Measurements from ENCODE around the gene SCART1. TPM values are rescaled to one million over a fixed set of nuclear protein-coding genes. Genes with fewer than 3 reads are reported as not detected.
"Not testable (repeated sequence)": the region's sequence is repeated elsewhere in the genome, so short reads cannot be mapped to it uniquely, and the experiment has no call there.

The SCART1 gene
- total RNA-seq, 1 donor from 2014 or later, result not detected

DNA sequence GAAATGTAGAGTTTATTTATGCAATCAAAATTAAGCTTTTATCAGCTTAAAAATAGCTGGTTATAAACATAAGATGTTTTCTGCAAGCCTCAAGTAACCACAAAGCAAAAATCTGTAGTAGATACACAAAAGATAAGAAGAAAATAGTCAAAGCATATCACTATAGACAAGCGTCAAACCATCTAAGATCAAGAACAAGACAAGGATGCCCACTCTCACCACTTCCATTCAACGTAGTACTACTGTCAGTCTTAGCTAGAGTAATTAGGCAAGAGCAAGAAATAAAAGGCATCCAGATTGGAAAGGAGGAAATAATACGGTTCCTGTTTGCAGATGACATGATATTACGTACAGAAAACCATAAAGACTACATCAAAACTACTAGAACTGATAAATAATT is 56.0 kb downstream of the SCART1 start:
- TF ChIP-seq, protein P1, sequence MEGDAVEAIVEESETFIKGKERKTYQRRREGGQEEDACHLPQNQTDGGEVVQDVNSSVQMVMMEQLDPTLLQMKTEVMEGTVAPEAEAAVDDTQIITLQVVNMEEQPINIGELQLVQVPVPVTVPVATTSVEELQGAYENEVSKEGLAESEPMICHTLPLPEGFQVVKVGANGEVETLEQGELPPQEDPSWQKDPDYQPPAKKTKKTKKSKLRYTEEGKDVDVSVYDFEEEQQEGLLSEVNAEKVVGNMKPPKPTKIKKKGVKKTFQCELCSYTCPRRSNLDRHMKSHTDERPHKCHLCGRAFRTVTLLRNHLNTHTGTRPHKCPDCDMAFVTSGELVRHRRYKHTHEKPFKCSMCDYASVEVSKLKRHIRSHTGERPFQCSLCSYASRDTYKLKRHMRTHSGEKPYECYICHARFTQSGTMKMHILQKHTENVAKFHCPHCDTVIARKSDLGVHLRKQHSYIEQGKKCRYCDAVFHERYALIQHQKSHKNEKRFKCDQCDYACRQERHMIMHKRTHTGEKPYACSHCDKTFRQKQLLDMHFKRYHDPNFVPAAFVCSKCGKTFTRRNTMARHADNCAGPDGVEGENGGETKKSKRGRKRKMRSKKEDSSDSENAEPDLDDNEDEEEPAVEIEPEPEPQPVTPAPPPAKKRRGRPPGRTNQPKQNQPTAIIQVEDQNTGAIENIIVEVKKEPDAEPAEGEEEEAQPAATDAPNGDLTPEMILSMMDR (IDR thresholded peaks at IDR 0.05; ENCODE audit: insufficient read depth, low read length, poor library complexity, severe bottlenecking), result no peak
- DNase-seq (ENCODE audit: low read depth), result no peak
- no peaks in the 10 kb centered on the region for H3K27me3 ChIP-seq (ENCODE audit: control insufficient read depth, insufficient read depth, low read length)
- no peaks in the 10 kb centered on the region for H3K36me3 ChIP-seq (ENCODE audit: control insufficient read depth, insufficient read depth, low read length)
- H3K4me3 ChIP-seq (ENCODE audit: low read depth, low read length), result no peak overlapping the region

DNA sequence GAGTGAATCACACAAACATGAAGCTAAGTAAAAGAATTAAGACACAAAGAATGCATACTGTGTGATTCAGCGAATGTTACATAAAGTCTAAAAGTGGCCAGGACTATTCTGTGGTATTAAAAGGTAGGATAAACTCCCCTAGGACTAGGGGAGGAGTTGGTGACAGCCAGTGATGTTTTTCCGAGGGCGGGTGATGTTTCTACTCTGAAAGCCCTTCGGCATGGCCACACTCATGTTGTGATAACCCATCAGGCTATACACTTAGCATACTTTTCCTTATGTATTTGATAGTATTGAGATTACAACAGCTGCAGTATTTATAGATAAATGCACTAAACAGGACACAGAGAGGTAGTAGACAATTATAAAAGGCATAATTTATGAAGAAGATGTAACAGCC is 57.7 kb downstream of the SCART1 start:
- H3K36me3 ChIP-seq (ENCODE audit: control insufficient read depth, insufficient read depth, low read length), result no peaks in the 10 kb centered on the region
- no peak for DNase-seq (ENCODE audit: low read depth)
- no peaks in the 10 kb centered on the region for H3K27me3 ChIP-seq (ENCODE audit: control insufficient read depth, insufficient read depth, low read length)
- TF ChIP-seq, protein P1 (IDR thresholded peaks at IDR 0.05; ENCODE audit: insufficient read depth, low read length, poor library complexity, severe bottlenecking), result no peak
- no peak overlapping the region for H3K4me3 ChIP-seq (ENCODE audit: low read depth, low read length)

DNA sequence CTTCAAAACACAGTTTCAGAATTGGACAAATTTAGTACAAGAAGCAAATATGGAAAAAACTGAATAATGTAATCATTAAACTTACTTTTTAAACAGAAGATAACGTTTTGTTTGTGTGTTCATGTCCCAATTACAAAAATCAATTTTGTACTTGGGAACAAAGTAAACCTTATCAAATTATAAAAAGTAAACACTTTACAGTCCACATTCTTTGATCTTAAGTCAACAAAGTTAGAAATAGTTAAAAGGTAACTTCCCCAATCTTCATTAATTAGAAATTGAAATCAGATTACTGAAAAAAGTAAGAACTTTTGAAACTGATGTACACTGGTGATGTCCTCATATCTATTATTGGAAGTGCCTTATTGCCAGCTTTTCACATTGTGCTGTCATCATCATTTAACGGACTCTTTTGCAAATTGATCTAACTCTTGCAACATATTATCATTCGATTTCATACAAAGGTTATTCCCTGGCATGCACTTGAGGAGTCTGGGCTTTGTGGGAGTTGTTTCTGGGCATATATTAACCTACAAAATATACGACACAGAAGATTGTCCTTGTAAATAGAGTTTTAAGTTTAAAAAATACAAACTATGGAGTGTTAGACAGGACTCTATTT is 58.3 kb downstream of the SCART1 start:
- TF ChIP-seq, protein P1 (IDR thresholded peaks at IDR 0.05; ENCODE audit: insufficient read depth, low read length, poor library complexity, severe bottlenecking), result no peak
- H3K36me3 ChIP-seq (ENCODE audit: control insufficient read depth, insufficient read depth, low read length), result no peaks in the 10 kb centered on the region
- no peak overlapping the region for H3K4me3 ChIP-seq (ENCODE audit: low read depth, low read length)
- H3K27me3 ChIP-seq (ENCODE audit: control insufficient read depth, insufficient read depth, low read length), result no peaks in the 10 kb centered on the region
- DNase-seq (ENCODE audit: low read depth), result no peak

DNA sequence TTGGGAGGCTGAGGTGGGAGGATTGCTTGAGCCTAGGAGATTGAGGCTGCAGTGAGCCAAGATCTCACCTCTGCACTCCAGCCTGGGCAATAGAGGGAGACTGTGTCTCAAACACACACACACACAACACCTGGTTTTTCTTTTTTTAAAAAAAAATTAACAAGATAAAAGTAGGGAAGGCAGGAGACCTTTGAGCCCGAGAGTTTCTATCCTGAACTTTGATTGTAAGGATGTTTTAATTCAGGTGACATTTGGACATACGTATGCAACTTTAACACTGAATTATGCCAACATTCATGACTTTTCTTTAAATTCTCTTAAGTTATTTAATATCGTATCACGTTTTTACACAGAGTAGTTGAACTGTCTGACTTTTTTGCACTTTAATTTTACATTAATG is 61.7 kb downstream of the SCART1 start:
- no peak for DNase-seq (ENCODE audit: low read depth)
- H3K27me3 ChIP-seq (ENCODE audit: control insufficient read depth, insufficient read depth, low read length), result no peaks in the 10 kb centered on the region
- H3K36me3 ChIP-seq (ENCODE audit: control insufficient read depth, insufficient read depth, low read length), result no peaks in the 10 kb centered on the region
- TF ChIP-seq, protein P1 (IDR thresholded peaks at IDR 0.05; ENCODE audit: insufficient read depth, low read length, poor library complexity, severe bottlenecking), result no peak
- H3K4me3 ChIP-seq (ENCODE audit: low read depth, low read length), result no peak overlapping the region

DNA sequence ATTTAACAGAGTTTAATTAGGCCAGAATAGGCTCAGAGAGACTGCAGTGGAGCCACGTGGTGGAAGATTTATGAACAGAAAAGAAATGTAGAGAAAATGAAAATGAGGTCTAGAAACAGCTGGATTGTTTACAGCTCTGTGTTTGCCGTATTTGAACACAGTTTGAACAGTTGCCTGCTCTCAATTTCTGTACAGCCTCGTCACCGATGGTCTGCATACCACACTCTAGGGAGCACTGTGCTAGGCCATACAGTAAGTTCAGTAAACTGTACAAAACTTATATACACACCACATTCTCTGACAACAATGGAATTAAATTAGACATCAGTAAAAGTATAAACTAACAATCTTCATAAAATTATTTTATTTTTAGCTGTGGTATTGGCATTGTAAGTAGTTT is 62.3 kb downstream of the SCART1 start:
- H3K4me3 ChIP-seq (ENCODE audit: low read depth, low read length), result no peak overlapping the region
- DNase-seq (ENCODE audit: low read depth), result no peak
- H3K27me3 ChIP-seq (ENCODE audit: control insufficient read depth, insufficient read depth, low read length), result no peaks in the 10 kb centered on the region

DNA sequence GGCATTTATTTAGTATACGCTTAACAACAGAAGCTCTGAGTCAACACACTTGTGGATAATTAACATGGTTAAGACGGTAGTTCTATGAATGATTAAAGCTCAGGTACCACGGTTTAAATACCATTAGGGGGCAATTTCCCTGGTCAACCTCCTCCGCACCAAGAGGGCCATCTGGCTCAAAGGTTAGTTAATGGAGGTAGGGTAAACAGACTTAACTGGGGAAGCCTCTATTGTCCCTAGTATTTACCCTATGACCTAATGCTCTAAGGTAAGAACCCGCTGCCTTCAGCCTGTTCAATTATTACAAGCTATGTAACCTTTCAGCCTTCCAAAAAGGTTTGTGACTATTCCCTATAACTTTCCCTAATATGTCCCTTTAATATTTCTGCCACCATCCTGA is 64.8 kb downstream of the SCART1 start:
- not testable (repeated sequence) for H3K4me3 ChIP-seq (ENCODE audit: low read depth, low read length); DNase-seq (ENCODE audit: low read depth); H3K36me3 ChIP-seq (ENCODE audit: control insufficient read depth, insufficient read depth, low read length); H3K27me3 ChIP-seq (ENCODE audit: control insufficient read depth, insufficient read depth, low read length)

More for the DNA sequence above, 62.3 kb downstream of the SCART1 start:
- no peaks in the 10 kb centered on the region for H3K36me3 ChIP-seq (ENCODE audit: control insufficient read depth, insufficient read depth, low read length)
- TF ChIP-seq, protein P1 (IDR thresholded peaks at IDR 0.05; ENCODE audit: insufficient read depth, low read length, poor library complexity, severe bottlenecking), result no peak

Other genes starting within 250 kb of the SCART1 start
- gene UTF1, start 223.7 kb upstream of the SCART1 start, total RNA-seq, result not detected in 2 replicates
- not detected in 2 replicates for gene VENTX, start 216.1 kb upstream of the SCART1 start, total RNA-seq
- gene ADAM8, start 177.1 kb upstream of the SCART1 start, total RNA-seq, result 78.4 and 123 TPM in 2 replicates
- 55.6 and 65.5 TPM in 2 replicates for gene TUBGCP2, start 145.1 kb upstream of the SCART1 start, total RNA-seq
- 20.3 and 45.7 TPM in 2 replicates for gene ZNF511, start 145.0 kb upstream of the SCART1 start, total RNA-seq
- gene CALY, start 117.0 kb upstream of the SCART1 start, total RNA-seq, result 0.96 TPM in 1 of 2 replicates, not detected in the other
- gene PRAP1, start 106.6 kb upstream of the SCART1 start, total RNA-seq, result not detected in 2 replicates
- 47.0 and 58.8 TPM in 2 replicates for gene FUOM, start 95.9 kb upstream of the SCART1 start, total RNA-seq
- 106 and 127 TPM in 2 replicates for gene ECHS1, start 80.6 kb upstream of the SCART1 start, total RNA-seq
- gene PAOX, start 74.7 kb upstream of the SCART1 start, total RNA-seq, result 4.3 and 6.4 TPM in 2 replicates
- 26.7 and 40.3 TPM in 2 replicates for gene MTG1, start 59.8 kb upstream of the SCART1 start, total RNA-seq
- 0.55 and 2.1 TPM in 2 replicates for gene SPRN, start 29.3 kb upstream of the SCART1 start, total RNA-seq
- gene CYP2E1, start 73.4 kb downstream of the SCART1 start, total RNA-seq, result 3.0 and 3.1 TPM in 2 replicates
- 0.27 and 0.50 TPM in 2 replicates for gene SYCE1, start 111.6 kb downstream of the SCART1 start, total RNA-seq
- gene FRG2B, start 172.8 kb downstream of the SCART1 start, total RNA-seq, result not detected in 2 replicates

All from kidney epithelial cell (primary cell).